Caco-2 (cell line): ENCODE results near the gene FXYD2. TPM values are rescaled to one million over a fixed set of nuclear protein-coding genes. Genes with fewer than 3 reads are reported as not detected.

Experiments used
- BruUV-seq: library from RNA; stranded (reverse); fragments of 400-500 nt; replicated peaks from 2 replicates; lab custom pipeline; 2021; lab: Mats Ljungman, UMichigan
- CTCF ChIA-PET: fragments of 300-600 bp; sonication (Branson Sonifier 250); formaldehyde crosslinking; loops from one replicate; lab custom pipeline; 2022; ENCODE audit warnings: antibody characterized with exemption; lab: Charles Lee
- POLR2A ChIA-PET: fragments of 300-600 bp; sonication (Branson Sonifier 250); formaldehyde crosslinking; loops from one replicate; lab custom pipeline; 2022; ENCODE audit warnings: antibody characterized with exemption; lab: Charles Lee
- DNase-seq, 2 experiments: peaks; one replicate each; pipeline versions ENCODE4 v3.0.0 to v3.0.0-alpha.2; 2020 to 2022
- H3K27me3 ChIP-seq: replicated peaks from 2 replicates; pipeline ENCODE4 v1.6.0; 2011; ENCODE audit warnings: low read length; ENCODE audit not compliant: control insufficient read depth, insufficient read depth
- H3K36me3 ChIP-seq: 2 replicates; pipeline ENCODE4 v1.5.1; 2011; ENCODE audit warnings: low read length; ENCODE audit not compliant: control insufficient read depth, insufficient read depth
- H3K4me1 ChIP-seq: fragments of 250-450 bp; sonication (Bioruptor Pico); 2 replicates; pipeline ENCODE4 v1.5.1; 2020; ENCODE audit warnings: mild to moderate bottlenecking
- H3K4me3 ChIP-seq: 2 replicates; pipeline ENCODE4 v1.5.1; 2011; ENCODE audit warnings: low read depth, mild to moderate bottlenecking, control low read depth, low read length
- H3K9me3 ChIP-seq: fragments of 250-450 bp; sonication (Bioruptor Pico); 2 replicates; pipeline ENCODE4 v1.5.1; 2020; ENCODE audit warnings: mild to moderate bottlenecking, moderate library complexity
- H3K27ac Mint-ChIP-seq: one replicate; pipeline ENCODE4 v1.8.0; 2022; ENCODE audit warnings: mixed read lengths; ENCODE audit not compliant: unreplicated experiment
- H3K27me3 Mint-ChIP-seq: one replicate; pipeline ENCODE4 v1.8.0; 2022; ENCODE audit warnings: mixed read lengths; ENCODE audit not compliant: insufficient read depth, unreplicated experiment
- H3K36me3 Mint-ChIP-seq: one replicate; pipeline ENCODE4 v1.8.0; 2022; ENCODE audit warnings: mild to moderate bottlenecking, mixed read lengths; ENCODE audit not compliant: insufficient read depth, unreplicated experiment
- H3K4me1 Mint-ChIP-seq: one replicate; pipeline ENCODE4 v1.8.0; 2022; ENCODE audit warnings: low read depth, mixed read lengths; ENCODE audit not compliant: unreplicated experiment
- H3K4me3 Mint-ChIP-seq: one replicate; pipeline ENCODE4 v1.8.0; 2022; ENCODE audit warnings: mild to moderate bottlenecking, moderate library complexity, mixed read lengths; ENCODE audit not compliant: unreplicated experiment
- H3K9me3 Mint-ChIP-seq: one replicate; pipeline ENCODE4 v1.8.0; 2022; ENCODE audit warnings: mixed read lengths; ENCODE audit not compliant: unreplicated experiment
- CTCF ChIP-seq, 2 experiments: fragments of 200-600 bp in 1 of 2; IDR thresholded peaks; 1 replicate in 1 of 2; 2 replicates in 1 of 2; pipeline versions ENCODE4 v1.5.1 to v1.8.0; 2011 to 2022; ENCODE audit warnings: antibody characterized with exemption in 1 of 2, control low read depth in 1 of 2, inconsistent platforms in 1 of 2, low read depth in 1 of 2, low read length in 1 of 2, mild to moderate bottlenecking in 1 of 2, moderate library complexity in 1 of 2; ENCODE audit not compliant: insufficient read depth in 1 of 2, severe bottlenecking in 1 of 2, unreplicated experiment in 1 of 2
- intact Hi-C: fragments of 100-400 bp; cut with micrococcal nuclease; formaldehyde crosslinking; loops from one replicate; pipeline ENCODE4 v1.10.0; 2022; ENCODE audit not compliant: unreplicated experiment
- total RNA-seq: library from RNA; stranded (reverse); gene quantifications from 2 replicates; pipeline ENCODE4 v1.2.3, GENCODE V29; 2022

Gene FXYD2
- total RNA-seq, 1 experiment from 2014 or later: 0.48 TPM

- Mint-ChIP-seq H3K27me3 (no peaks in the 10 kb centered on the region), H3K4me3 (peak overlapping the region; percentile 37), H3K36me3 (no peaks in the 10 kb centered on the region), H3K9me3 (no peaks in the 10 kb centered on the region), H3K27ac (no peak overlapping the region), H3K4me1 (peaks cover 23% of the 10 kb centered on the region)
- peaks cover 52% of the 10 kb centered on the region for H3K4me1 ChIP-seq
- no peaks in the 10 kb centered on the region for H3K27me3 ChIP-seq
- no peak overlapping the region for H3K4me3 ChIP-seq
- DNase-seq: peak; percentile 86 to 93
- intact Hi-C loops: loop anchor here (1.0 kb wide), 3 partner anchors 10 to 391 kb away; no protein-coding TSS in a partner anchor
- TF ChIP-seq CTCF (IDR thresholded peaks at IDR 0.05; ENCODE audit: insufficient read depth in 1 of 2, low read depth in 1 of 2, low read length in 1 of 2, severe bottlenecking in 1 of 2, unreplicated experiment in 1 of 2): peak; percentile 100
- no peaks in the 10 kb centered on the region for H3K36me3 ChIP-seq
- BruUV-seq: no TSS peak
- no peaks in the 10 kb centered on the region for H3K9me3 ChIP-seq
- CTCF ChIA-PET: interaction anchor here (0.6 to 6.4 kb wide), 25 partner anchors 9 to 490 kb away, joined by 3 to 122 read pairs (median 4); partner anchors contain the start of genes CEP164, FXYD6 and TMPRSS13
- POLR2A ChIA-PET: interaction anchor here (0.6 kb wide), 1 partner anchor 10 kb away, joined by 4 read pairs; no protein-coding TSS in a partner anchor
These were observed 7.0 kb downstream of the FXYD2 start for GRCh38 chr11:117817368-117818040.

GRCh38 chr11:117816846-117817367 lies 7.6 kb downstream of the FXYD2 start:
- no peaks in the 10 kb centered on the region for H3K9me3 ChIP-seq
- Mint-ChIP-seq H3K9me3 (no peaks in the 10 kb centered on the region), H3K27ac (no peak overlapping the region), H3K4me3 (no peak overlapping the region), H3K27me3 (no peaks in the 10 kb centered on the region), H3K36me3 (no peaks in the 10 kb centered on the region), H3K4me1 (peaks cover 23% of the 10 kb centered on the region)
- peaks cover 52% of the 10 kb centered on the region for H3K4me1 ChIP-seq
- H3K27me3 ChIP-seq: no peaks in the 10 kb centered on the region
- ChIA-PET POLR2A (no interaction called here), CTCF (interaction anchor here (0.6 to 6.4 kb wide), 16 partner anchors 8 to 489 kb away, joined by 3 to 122 read pairs (median 5); partner anchors contain the start of genes CEP164 and FXYD6)
- intact Hi-C loops: loop anchor here (1.0 kb wide), 3 partner anchors 10 to 391 kb away; no protein-coding TSS in a partner anchor
- no peaks in the 10 kb centered on the region for H3K36me3 ChIP-seq
- DNase-seq: no peak
- no TSS peak for BruUV-seq
- no peak overlapping the region for H3K4me3 ChIP-seq
- no peak for TF ChIP-seq CTCF (IDR thresholded peaks at IDR 0.05; ENCODE audit: insufficient read depth in 1 of 2, low read depth in 1 of 2, low read length in 1 of 2, severe bottlenecking in 1 of 2, unreplicated experiment in 1 of 2)

GRCh38 chr11:117816151-117816741 lies 8.3 kb downstream of the FXYD2 start:
- intact Hi-C loops: no loop called here
- H3K4me1 ChIP-seq: peaks cover 52% of the 10 kb centered on the region
- no peak overlapping the region for H3K4me3 ChIP-seq
- ChIA-PET POLR2A (no interaction called here), CTCF (interaction anchor here (0.6 to 6.4 kb wide), 12 partner anchors 8 to 390 kb away, joined by 3 to 122 read pairs (median 6); no protein-coding TSS in a partner anchor)
- H3K27ac Mint-ChIP-seq: no peak overlapping the region
- no peaks in the 10 kb centered on the region for H3K36me3 Mint-ChIP-seq
- no TSS peak for BruUV-seq
- no peaks in the 10 kb centered on the region for H3K36me3 ChIP-seq
- no peak for TF ChIP-seq CTCF (IDR thresholded peaks at IDR 0.05; ENCODE audit: insufficient read depth in 1 of 2, low read depth in 1 of 2, low read length in 1 of 2, severe bottlenecking in 1 of 2, unreplicated experiment in 1 of 2)
- H3K27me3 Mint-ChIP-seq: no peaks in the 10 kb centered on the region
- no peak overlapping the region for H3K4me3 Mint-ChIP-seq
- no peaks in the 10 kb centered on the region for H3K9me3 ChIP-seq
- peak; percentile 67 to 86 for DNase-seq
- no peaks in the 10 kb centered on the region for H3K9me3 Mint-ChIP-seq
- peaks cover 23% of the 10 kb centered on the region for H3K4me1 Mint-ChIP-seq
- H3K27me3 ChIP-seq: no peaks in the 10 kb centered on the region
